ENCODE data around the gene PLEKHN1. TPM values are rescaled to one million over a fixed set of nuclear protein-coding genes. Genes with fewer than 3 reads are reported as not detected.
A peak's percentile ranks its signal among the peaks of the same experiment; 100 is the strongest.

PLEKHN1 gene
- total and polyA plus RNA-seq, 8 donors = 0.29 to 29.2 (median 1.7) TPM; not detected in 2

DNA sequence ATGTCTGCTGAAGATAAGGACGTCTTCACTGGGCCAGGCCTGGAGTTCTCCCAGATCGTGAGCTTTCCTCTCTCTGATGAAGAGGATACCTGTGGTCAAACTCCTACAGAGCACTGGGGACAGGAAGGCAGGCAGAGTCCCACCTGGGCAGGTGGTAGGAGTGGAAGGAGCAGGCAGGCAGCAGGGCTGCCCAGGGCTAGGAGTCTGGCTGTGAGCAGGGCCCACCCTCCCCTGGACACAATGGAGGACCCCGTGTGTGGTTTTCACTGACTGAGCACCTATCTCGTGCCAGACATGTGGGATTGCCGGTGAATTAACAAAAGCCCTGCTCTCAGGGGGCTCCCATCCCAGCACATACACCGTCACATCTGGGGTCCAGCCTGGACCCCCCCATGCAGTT, 47.4 kb upstream of the PLEKHN1 start:
- DNase-seq = no peak
- TF ChIP-seq POLR2A (IDR thresholded peaks at IDR 0.05) (no peak), POLR2AphosphoS5 (IDR thresholded peaks at IDR 0.05) (no peak), EP300 (IDR thresholded peaks at IDR 0.05) (no peak)
- TF ChIP-seq, protein P1, sequence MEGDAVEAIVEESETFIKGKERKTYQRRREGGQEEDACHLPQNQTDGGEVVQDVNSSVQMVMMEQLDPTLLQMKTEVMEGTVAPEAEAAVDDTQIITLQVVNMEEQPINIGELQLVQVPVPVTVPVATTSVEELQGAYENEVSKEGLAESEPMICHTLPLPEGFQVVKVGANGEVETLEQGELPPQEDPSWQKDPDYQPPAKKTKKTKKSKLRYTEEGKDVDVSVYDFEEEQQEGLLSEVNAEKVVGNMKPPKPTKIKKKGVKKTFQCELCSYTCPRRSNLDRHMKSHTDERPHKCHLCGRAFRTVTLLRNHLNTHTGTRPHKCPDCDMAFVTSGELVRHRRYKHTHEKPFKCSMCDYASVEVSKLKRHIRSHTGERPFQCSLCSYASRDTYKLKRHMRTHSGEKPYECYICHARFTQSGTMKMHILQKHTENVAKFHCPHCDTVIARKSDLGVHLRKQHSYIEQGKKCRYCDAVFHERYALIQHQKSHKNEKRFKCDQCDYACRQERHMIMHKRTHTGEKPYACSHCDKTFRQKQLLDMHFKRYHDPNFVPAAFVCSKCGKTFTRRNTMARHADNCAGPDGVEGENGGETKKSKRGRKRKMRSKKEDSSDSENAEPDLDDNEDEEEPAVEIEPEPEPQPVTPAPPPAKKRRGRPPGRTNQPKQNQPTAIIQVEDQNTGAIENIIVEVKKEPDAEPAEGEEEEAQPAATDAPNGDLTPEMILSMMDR (IDR thresholded peaks at IDR 0.05) = no peak
- no peak overlapping the region for H3K27ac ChIP-seq
- no peak overlapping the region for H3K4me3 ChIP-seq
- intact Hi-C loops (cut with DNase I; ENCODE audit: low total_unique reads) = no loop called here
- peaks cover 39 to 60% (median 54%) of the 10 kb centered on the region in 4 donors for H3K4me1 ChIP-seq
- H3K27me3 ChIP-seq = peaks cover 0 to 94% (median 32%) of the 10 kb centered on the region in 3 donors
- H3K9me3 ChIP-seq = no peaks in the 10 kb centered on the region
- 56 to 78% (median 72%) methylated on average over 5 to 6 of the region's 6 CpGs for WGBS, 5 donors
- no peaks in the 10 kb centered on the region for H3K36me3 ChIP-seq

- H3K9me3 ChIP-seq = no peaks in the 10 kb centered on the region
- TF ChIP-seq EP300 (IDR thresholded peaks at IDR 0.05) = no peak
- TF ChIP-seq POLR2A (IDR thresholded peaks at IDR 0.05) = no peak
- TF ChIP-seq POLR2AphosphoS5 (IDR thresholded peaks at IDR 0.05) = no peak
- TF ChIP-seq, protein P1 (IDR thresholded peaks at IDR 0.05) = no peak
- no peak overlapping the region for H3K4me3 ChIP-seq
- H3K27ac ChIP-seq = no peak overlapping the region
- intact Hi-C loops (cut with DNase I; ENCODE audit: low total_unique reads) = no loop called here
- H3K27me3 ChIP-seq = peaks cover 0 to 94% (median 37%) of the 10 kb centered on the region in 3 donors
- DNase-seq = no peak
- H3K36me3 ChIP-seq = no peaks in the 10 kb centered on the region
- H3K4me1 ChIP-seq = peaks cover 45 to 60% (median 59%) of the 10 kb centered on the region in 4 donors
- 76 to 81% (median 80%) methylated on average over 22 to 29 of the region's 29 CpGs; no CpG with 5 or more reads in 1 of the 5 donors for WGBS, 5 donors
Measured at GRCh38 chr1:919271-919872, 46.9 kb upstream of the PLEKHN1 start.

GRCh38 chr1:920010-920409, 46.3 kb upstream of the PLEKHN1 start:
- Histone ChIP-seq H3K36me3 (no peaks in the 10 kb centered on the region), H3K4me1 (peaks cover 51 to 66% (median 65%) of the 10 kb centered on the region in 4 donors), H3K4me3 (peak overlapping the region in 1 of 4 donors; percentile 25), H3K9me3 (no peaks in the 10 kb centered on the region), H3K27me3 (peaks cover 0 to 100% (median 44%) of the 10 kb centered on the region in 3 donors), H3K27ac (no peak overlapping the region)
- TF ChIP-seq, protein P1 (IDR thresholded peaks at IDR 0.05) = no peak
- TF ChIP-seq POLR2AphosphoS5 (IDR thresholded peaks at IDR 0.05) (no peak), EP300 (IDR thresholded peaks at IDR 0.05) (no peak), POLR2A (IDR thresholded peaks at IDR 0.05) (no peak)
- DNase-seq = no peak
- intact Hi-C loops (cut with DNase I; ENCODE audit: low total_unique reads) = no loop called here
- WGBS, 5 donors = 37 to 47% (median 44%) methylated on average over 15 to 23 of the region's 23 CpGs

DNA sequence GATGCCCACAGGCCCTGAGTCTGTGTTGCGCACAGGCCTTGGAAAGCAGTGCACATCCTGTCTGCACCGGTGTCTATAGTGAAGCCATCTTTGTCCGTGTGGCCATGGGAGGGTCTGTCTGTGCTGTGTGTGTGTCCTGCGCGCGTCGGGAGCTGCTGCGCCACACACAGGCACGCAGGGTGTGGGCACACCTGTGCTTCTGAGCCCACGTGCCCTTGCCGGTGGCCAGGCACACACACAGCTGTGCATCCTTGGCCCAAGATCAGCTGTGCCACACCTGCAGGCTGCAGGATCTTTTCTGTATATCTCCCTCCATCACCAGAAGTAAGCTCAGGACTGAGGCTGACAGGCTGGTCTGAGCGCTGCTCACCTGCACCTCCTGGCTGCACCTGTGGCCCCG, 45.8 kb upstream of the PLEKHN1 start:
- DNase-seq = no peak
- intact Hi-C loops (cut with DNase I; ENCODE audit: low total_unique reads) = no loop called here
- Histone ChIP-seq H3K9me3 (no peaks in the 10 kb centered on the region), H3K4me1 (peaks cover 56 to 71% (median 70%) of the 10 kb centered on the region in 4 donors), H3K4me3 (peak overlapping the region in 2 of 4 donors; percentile 21 to 25), H3K27me3 (peaks cover 0 to 100% (median 49%) of the 10 kb centered on the region in 3 donors), H3K27ac (no peak overlapping the region), H3K36me3 (no peaks in the 10 kb centered on the region)
- WGBS, 5 donors = 5 to 12% (median 10%) methylated on average over 5 to 13 of the region's 13 CpGs
- TF ChIP-seq, protein P1 (IDR thresholded peaks at IDR 0.05) = no peak
